Endothelial cell (in vitro differentiated cells): ENCODE data around the gene STRA8. TPM values are rescaled to one million over a fixed set of nuclear protein-coding genes. Genes with fewer than 3 reads are reported as not detected.

Experiments
- DNase-seq: peaks from one replicate; pipeline ENCODE4 v3.0.0; 2021; ENCODE audit warnings: low spot score
- H3K27ac Mint-ChIP-seq: one replicate; pipeline ENCODE4 v1.8.0; 2021; ENCODE audit warnings: mixed read lengths, inconsistent platforms; ENCODE audit not compliant: unreplicated experiment
- H3K27me3 Mint-ChIP-seq: one replicate; pipeline ENCODE4 v1.8.0; 2021; ENCODE audit warnings: mild to moderate bottlenecking, moderate library complexity, mixed read lengths, inconsistent platforms; ENCODE audit not compliant: unreplicated experiment
- H3K36me3 Mint-ChIP-seq: one replicate; pipeline ENCODE4 v1.8.0; 2021; ENCODE audit warnings: mild to moderate bottlenecking, low read depth, mixed read lengths, inconsistent platforms; ENCODE audit not compliant: unreplicated experiment
- H3K4me1 Mint-ChIP-seq: one replicate; pipeline ENCODE4 v1.8.0; 2021; ENCODE audit warnings: mild to moderate bottlenecking, mixed read lengths, inconsistent platforms; ENCODE audit not compliant: unreplicated experiment
- H3K4me3 Mint-ChIP-seq: one replicate; pipeline ENCODE4 v1.8.0; 2021; ENCODE audit warnings: mild to moderate bottlenecking, mixed read lengths, inconsistent platforms; ENCODE audit not compliant: unreplicated experiment
- H3K9me3 Mint-ChIP-seq: one replicate; pipeline ENCODE4 v1.8.0; 2021; ENCODE audit warnings: mixed read lengths, inconsistent platforms; ENCODE audit not compliant: unreplicated experiment
- total RNA-seq: library from RNA; stranded (reverse); fragmentation: NEBNext Ultra II Directional; extraction: Animal tissue kit (Norgen Biotek cat#: 25700); gene quantifications from one replicate; pipeline ENCODE4 v1.2.1, GENCODE V29; 2021; ENCODE audit not compliant: unreplicated experiment
- TF ChIP-seq, protein P1 (sequence below): fragments of 200-600 bp; sonication (generic); IDR thresholded peaks from one replicate; pipeline ENCODE4 v1.5.0; 2021; ENCODE audit warnings: antibody characterized with exemption; ENCODE audit not compliant: unreplicated experiment

The STRA8 gene
- total RNA-seq, 1 donor from 2014 or later, result not detected

DNA sequence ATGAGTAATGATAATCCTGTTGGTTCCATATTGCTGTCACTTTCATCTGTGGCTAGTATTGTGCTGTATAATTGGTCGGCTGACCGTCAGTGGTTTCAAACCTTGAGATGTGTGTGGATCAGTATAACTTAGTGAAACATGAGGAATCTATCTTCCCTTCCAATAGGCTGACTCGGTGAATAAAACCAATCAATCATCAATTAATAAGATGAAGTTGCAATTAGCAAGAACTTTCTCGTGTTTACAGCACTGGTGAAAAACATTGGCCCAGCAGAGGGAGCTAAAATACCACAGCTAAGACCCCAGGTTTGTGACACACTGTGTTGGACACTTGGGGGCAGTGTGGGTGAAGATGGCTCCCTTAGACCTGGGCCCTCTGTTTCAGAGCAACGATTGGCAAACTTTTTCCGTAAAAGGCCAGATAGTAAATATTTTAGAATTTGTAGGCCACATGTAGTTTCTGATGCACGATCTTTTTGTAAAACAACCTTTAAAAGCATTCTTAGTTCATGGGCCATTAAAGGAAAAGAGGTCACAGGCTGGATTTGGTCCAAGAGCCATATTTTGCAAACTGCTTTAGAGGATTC lies 47.8 kb downstream of the STRA8 start:
- TF ChIP-seq, protein P1, sequence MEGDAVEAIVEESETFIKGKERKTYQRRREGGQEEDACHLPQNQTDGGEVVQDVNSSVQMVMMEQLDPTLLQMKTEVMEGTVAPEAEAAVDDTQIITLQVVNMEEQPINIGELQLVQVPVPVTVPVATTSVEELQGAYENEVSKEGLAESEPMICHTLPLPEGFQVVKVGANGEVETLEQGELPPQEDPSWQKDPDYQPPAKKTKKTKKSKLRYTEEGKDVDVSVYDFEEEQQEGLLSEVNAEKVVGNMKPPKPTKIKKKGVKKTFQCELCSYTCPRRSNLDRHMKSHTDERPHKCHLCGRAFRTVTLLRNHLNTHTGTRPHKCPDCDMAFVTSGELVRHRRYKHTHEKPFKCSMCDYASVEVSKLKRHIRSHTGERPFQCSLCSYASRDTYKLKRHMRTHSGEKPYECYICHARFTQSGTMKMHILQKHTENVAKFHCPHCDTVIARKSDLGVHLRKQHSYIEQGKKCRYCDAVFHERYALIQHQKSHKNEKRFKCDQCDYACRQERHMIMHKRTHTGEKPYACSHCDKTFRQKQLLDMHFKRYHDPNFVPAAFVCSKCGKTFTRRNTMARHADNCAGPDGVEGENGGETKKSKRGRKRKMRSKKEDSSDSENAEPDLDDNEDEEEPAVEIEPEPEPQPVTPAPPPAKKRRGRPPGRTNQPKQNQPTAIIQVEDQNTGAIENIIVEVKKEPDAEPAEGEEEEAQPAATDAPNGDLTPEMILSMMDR, result peak; percentile 89
- H3K4me3 Mint-ChIP-seq, result no peak overlapping the region
- H3K27me3 Mint-ChIP-seq, result peaks cover 1% of the 10 kb centered on the region
- no peaks in the 10 kb centered on the region for H3K36me3 Mint-ChIP-seq
- H3K4me1 Mint-ChIP-seq, result no peaks in the 10 kb centered on the region
- no peaks in the 10 kb centered on the region for H3K9me3 Mint-ChIP-seq
- peak; percentile 83 for DNase-seq
- no peak overlapping the region for H3K27ac Mint-ChIP-seq

DNA sequence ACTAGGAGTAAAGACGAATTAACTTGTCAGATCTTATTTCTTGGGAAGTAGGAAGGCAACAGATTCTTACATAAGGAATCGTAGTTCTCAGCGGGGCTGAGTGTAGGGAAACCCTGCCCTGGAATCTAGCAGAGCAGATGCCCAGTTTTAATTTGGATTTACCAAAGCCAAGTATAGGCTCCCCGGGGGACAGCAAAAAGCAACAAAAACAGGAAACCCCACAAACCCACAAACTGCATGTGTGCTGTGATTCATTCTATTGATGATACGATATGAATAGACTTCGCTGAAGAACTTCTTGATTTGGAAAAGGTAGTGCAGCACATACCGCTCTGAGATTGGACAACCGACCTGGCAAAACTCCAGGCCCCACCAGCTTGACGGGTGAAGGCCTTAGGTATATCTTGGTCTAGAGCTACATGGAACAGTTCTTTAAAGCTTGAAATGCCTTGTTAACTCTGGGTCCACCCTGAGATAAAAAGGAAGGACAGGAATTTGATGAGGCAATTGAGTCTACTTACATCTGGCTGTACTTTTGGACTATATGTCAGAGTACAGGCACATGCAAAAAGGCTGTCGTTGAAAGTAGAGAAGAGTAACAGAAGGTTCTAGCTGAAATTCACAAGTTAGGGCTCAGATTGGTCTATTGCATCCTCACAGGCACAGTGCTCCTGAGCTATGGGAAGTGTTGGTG lies 49.1 kb downstream of the STRA8 start:
- no peak for DNase-seq
- H3K36me3 Mint-ChIP-seq, result no peaks in the 10 kb centered on the region
- no peaks in the 10 kb centered on the region for H3K4me1 Mint-ChIP-seq
- no peak overlapping the region for H3K4me3 Mint-ChIP-seq
- no peaks in the 10 kb centered on the region for H3K27me3 Mint-ChIP-seq
- H3K27ac Mint-ChIP-seq, result no peak overlapping the region
- TF ChIP-seq, protein P1, result no peak
- no peaks in the 10 kb centered on the region for H3K9me3 Mint-ChIP-seq

DNA sequence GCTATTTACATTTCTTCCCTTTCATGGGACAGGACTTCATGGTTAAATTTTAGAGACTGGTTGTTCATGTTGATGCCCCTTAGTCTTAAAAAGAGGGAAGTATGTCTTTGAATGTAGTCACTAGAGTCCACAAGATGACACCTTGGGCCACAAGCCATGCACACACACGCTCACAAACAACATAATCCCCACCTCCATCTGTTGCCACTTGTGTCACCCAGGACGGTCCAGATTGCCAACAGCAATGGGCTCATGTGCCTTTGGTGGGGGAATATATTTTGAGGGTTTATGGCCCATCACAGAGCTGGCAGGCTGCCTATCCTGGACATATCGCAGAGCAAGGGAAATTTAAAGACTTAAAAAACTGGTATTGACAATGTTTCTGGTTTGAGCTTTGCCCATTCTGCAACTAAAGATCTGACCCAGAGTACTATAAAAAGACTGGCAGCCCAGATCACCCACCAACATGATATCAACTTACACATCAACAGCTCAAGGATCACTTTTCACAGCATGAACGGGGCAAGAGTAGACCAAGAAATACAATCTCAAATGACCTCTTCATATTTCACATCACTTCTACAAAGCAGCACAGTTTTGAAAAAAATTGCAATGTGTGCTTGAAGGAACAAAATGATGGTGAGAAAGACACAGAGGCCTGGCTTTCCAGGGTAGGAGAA lies 50.5 kb downstream of the STRA8 start:
- DNase-seq, result no peak
- Mint-ChIP-seq H3K27ac (no peak overlapping the region), H3K36me3 (no peaks in the 10 kb centered on the region), H3K27me3 (no peaks in the 10 kb centered on the region), H3K9me3 (no peaks in the 10 kb centered on the region), H3K4me1 (no peaks in the 10 kb centered on the region), H3K4me3 (no peak overlapping the region)
- TF ChIP-seq, protein P1, result no peak

DNA sequence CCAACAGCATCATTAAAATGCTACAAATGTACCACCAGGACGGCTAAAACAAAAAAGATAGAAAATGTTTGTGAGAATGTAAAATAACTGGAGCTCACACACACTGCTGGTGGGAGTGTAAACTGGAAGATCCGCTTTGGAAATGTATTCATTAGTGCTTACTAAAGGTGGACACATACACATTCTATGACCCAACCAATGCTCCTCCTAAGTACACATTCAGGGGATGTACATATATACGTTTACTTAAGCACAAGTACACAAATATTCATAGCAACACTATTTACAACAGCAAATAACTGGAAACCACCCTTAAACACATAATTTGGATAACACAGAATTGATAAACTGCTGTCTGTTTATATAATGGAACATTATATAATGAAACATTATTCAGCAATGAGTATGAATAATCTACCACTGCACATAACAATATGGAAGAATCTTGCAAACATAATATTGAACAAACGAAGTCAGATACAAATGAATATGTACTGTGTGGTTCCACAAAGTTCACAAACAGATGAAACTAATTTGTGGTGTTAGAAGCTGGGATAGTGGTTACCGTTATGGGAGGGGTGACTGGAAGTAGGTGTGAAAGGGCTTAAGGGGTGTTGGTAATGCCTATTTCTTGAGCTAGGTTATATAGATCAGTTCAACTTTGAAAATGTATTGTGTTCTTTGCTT lies 52.1 kb downstream of the STRA8 start:
- no peaks in the 10 kb centered on the region for H3K4me1 Mint-ChIP-seq
- H3K27me3 Mint-ChIP-seq, result no peaks in the 10 kb centered on the region
- no peak overlapping the region for H3K4me3 Mint-ChIP-seq
- no peak overlapping the region for H3K27ac Mint-ChIP-seq
- TF ChIP-seq, protein P1, result no peak
- H3K9me3 Mint-ChIP-seq, result no peaks in the 10 kb centered on the region
- DNase-seq, result no peak
- H3K36me3 Mint-ChIP-seq, result no peaks in the 10 kb centered on the region
